Activated naive CD4-positive, alpha-beta T cell (primary cell): ENCODE data around the gene ACACB.

Source experiments
- DNase-seq, 4 experiments: peaks; one replicate each; lab custom pipeline; 2025; lab: John Stamatoyannopoulos, UW

ACACB gene

DNA sequence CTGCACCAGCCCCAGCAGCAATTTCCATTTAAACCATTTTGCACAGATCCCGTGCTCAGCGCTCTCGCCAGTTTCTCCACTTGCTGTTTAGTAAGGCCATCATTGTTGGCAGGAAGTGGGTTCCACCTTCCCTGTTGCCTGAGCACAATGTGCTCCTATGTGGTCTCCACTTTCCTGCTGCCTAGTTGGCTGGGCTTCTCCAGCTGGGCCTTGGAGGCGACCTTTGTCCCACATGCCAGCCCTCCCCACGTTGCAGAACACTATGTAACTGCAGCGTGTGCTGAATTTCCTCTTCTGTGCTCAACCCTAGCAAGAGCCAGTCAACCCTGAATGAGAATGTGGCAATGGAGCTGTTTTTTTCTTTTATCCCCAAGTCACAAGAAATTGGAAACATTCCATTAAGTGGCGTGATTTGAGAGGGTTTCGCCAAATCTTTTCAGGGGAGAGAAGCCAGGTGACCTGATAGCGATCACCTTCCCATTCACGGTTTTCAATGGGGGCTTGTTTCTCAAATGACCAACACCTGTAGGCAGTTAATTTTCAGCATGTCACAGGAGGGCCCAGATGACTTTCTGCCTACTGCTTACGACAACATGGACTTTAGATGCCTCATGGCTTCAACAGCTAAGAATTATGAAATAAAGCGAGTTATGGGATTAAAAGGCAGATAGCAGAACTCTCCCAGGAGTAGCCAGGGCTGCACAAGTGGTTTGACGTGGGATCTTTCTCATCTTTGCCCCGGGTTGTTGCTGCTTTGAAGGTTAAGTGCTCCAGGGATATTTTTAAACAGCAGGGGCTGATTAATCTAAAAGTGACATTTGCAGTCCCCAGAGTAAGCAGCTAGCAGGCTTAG is at the start of gene ACACB:
Gene ACACB (plus strand): TSS at position 830 of the 853 bp plus-strand sequence. CDS start 22,819 bp downstream, outside the sequence.
- no peak for DNase-seq

- DNase-seq: no peak
These were observed 46.8 kb upstream of the ACACB start for GRCh38 chr12:109069307-109070271.

DNA sequence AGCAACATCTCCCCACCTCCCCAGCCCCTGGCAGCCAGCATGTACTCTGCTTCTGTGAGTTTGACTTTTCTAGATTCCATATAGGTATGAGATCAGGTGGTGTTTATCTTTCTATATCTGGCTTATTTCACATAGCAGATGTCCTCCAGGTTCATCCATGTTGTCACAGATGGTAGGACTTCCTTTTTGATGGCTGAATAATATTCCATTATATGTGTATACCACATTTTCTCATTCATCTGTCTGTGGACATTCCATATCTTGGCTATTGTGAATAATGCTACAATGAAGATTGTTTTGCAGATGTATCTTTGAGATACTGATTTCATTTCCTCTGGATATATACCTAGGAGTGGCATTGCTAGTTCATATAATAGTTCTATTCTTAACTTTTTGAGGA is 41.5 kb upstream of the ACACB start:
- DNase-seq: no peak

- DNase-seq: no peak
These were observed 33.6 kb upstream of the ACACB start for GRCh38 chr12:109082751-109083150.

- no peak for DNase-seq
These were observed 32.0 kb upstream of the ACACB start for GRCh38 chr12:109084425-109084824.

DNA sequence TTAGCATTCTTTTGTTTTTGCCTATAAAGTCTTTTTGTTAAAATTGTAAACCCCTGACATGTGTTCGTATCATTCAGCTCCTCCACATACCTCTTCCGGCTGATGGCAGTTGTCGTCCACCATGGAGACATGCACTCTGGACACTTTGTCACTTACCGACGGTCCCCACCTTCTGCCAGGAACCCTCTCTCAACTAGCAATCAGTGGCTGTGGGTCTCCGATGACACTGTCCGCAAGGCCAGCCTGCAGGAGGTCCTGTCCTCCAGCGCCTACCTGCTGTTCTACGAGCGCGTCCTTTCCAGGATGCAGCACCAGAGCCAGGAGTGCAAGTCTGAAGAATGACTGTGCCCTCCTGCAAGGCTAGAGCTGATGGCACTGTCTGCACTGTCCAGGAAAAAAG is 30.8 kb upstream of the ACACB start:
- DNase-seq: no peak

GRCh38 chr12:109087250-109087649 is 29.1 kb upstream of the ACACB start:
- no peak for DNase-seq

GRCh38 chr12:109088818-109089217 is 27.6 kb upstream of the ACACB start:
- no peak for DNase-seq

DNA sequence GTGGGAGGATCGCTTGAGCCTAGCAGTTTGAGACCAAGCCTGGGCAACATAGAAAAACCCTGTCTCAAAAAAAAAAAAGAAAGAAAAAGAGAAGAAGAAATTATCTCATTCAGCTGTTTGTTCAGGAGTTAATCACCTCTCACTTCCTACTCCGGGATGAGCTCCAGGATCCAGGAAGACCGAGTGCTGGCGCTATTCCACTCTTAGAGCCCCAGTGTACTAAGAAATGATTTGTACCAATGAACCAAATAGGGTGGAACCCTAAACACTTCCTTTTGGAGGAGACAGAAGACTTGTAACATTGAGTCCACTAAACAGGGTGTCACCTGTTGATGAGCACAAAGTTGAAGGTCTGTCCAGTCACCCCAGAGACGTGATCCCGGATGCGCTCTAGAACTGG is 26.7 kb upstream of the ACACB start:
- DNase-seq: no peak

- no peak for DNase-seq
These were observed 23.8 kb upstream of the ACACB start for GRCh38 chr12:109092497-109093021.

GRCh38 chr12:109093022-109093918 is 23.1 kb upstream of the ACACB start, which contains the start of gene ALKBH2:
TSS of gene ALKBH2 (minus strand) at chr12:109093472. CDS start at chr12:109092786, 686 bp downstream.
- DNase-seq: peak; percentile 88 to 90 (median 90)

GRCh38 chr12:109097140-109097434 is 19.3 kb upstream of the ACACB start:
- DNase-seq: no peak

DNA sequence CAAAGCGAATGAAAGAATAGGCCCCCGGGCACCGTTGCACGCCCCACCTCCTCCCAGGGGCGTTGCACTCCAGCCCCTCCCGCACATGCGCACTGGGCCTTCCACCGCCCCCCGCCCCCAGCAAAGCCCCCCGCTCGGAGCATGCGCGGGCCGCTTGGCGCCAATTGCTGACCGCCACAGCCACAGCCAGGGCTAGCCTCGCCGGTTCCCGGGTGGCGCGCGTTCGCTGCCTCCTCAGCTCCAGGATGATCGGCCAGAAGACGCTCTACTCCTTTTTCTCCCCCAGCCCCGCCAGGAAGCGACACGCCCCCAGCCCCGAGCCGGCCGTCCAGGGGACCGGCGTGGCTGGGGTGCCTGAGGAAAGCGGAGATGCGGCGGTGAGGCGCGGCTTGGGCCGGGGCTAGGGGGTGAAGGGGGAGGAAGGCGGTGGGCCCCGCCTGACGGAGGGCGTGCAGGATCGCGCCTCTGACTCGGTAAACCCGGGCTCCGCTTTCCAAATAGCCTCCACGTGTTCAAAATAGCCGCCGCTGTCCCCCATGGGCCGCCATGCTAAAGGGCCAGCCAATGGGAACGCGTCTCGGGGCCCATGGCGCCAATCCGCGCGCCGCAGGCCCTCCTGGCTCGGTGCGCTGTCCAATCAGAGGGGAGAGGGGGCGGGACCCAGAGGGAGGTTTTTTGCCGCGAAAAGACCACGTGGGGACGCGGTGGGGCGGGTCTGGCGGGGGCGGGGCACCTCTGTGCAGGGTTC is 18.8 kb upstream of the ACACB start, which contains the start of gene UNG:
Gene UNG (plus strand): TSS at position 163 of the 748 bp plus-strand sequence. CDS start 83 bp downstream, at position 246.
- peak; percentile 88 to 97 (median 94) for DNase-seq

- DNase-seq: no peak
These were observed 18.2 kb upstream of the ACACB start for GRCh38 chr12:109098183-109098604.

DNA sequence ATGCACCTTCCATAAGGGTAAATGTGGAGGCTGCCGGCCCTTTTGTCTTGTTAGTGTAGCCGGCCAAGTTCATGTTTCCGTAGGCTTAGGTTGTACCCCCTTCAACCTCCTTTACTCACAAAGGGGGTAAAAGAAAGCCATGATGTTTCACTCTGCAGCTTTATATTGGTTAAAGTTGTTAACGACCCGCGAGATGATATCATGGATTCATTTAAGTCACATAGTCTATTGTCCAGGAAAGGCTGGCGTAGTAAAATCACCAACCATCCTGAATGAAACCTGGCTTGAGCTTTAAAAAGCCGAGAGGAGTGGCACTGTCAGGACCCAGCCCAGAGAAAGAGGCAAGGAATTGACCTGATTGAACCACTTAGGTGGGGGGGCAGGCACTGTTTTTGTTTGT is 17.7 kb upstream of the ACACB start:
- no peak for DNase-seq

- DNase-seq: no peak
These were observed 16.9 kb upstream of the ACACB start for GRCh38 chr12:109099431-109100020.

DNA sequence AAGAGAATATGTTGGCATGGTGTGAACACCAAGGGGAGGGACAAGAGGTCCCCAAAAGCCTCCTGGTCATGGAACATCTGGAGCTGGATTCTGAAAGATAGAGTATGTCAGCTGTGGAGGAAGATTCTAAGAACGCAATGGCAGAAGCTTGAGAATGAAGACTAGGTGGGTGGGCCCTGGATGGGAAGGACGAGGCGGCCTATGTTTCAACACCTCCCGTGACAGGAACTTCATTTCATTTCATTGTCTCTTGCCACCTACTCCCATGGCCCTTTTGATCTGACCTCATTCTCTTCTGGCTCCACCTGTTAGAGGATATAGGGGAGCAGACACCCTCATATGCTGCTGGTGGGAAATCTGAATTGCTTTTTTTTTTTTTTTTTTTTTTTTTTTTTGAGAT is 15.6 kb upstream of the ACACB start:
- no peak for DNase-seq

DNA sequence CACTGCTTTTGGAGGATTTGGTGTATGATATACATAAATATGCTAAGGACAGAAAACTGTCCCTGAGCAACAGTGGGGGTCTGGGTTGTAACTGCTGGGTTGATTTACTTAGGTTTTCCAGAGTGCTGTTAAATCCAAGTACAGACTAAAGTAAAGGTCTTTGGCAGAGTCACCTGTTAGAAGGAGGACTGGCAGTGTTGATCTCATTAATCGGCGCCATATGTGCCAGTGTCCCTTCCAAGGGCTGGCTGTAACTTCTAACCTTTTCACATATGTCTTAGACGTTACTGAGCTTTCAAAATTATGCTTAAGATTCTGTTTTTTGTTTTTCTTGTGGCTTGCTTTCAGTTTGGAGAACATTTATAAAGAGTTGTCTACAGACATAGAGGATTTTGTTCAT is 13.9 kb upstream of the ACACB start:
- no peak for DNase-seq

- no peak for DNase-seq
These were observed 11.2 kb upstream of the ACACB start for GRCh38 chr12:109105176-109105575.

DNA sequence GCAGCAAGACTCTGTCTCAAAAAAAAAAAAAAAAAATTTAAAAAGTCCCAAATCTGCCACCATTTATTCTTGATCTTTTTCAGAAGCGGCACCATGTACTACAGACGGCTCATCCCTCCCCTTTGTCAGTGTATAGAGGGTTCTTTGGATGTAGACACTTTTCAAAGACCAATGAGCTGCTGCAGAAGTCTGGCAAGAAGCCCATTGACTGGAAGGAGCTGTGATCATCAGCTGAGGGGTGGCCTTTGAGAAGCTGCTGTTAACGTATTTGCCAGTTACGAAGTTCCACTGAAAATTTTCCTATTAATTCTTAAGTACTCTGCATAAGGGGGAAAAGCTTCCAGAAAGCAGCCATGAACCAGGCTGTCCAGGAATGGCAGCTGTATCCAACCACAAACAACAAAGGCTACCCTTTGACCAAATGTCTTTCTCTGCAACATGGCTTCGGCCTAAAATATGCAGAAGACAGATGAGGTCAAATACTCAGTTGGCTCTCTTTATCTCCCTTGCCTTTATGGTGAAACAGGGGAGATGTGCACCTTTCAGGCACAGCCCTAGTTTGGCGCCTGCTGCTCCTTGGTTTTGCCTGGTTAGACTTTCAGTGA is 6.5 kb upstream of the ACACB start:
- DNase-seq: no peak
